ENCODE results near the gene KCTD1. TPM values are rescaled to one million over a fixed set of nuclear protein-coding genes. Genes with fewer than 3 reads are reported as not detected.

KCTD1 gene
- total and polyA plus RNA-seq, 4 donors, result 0.78 to 2.9 (median 2.0) TPM

DNA sequence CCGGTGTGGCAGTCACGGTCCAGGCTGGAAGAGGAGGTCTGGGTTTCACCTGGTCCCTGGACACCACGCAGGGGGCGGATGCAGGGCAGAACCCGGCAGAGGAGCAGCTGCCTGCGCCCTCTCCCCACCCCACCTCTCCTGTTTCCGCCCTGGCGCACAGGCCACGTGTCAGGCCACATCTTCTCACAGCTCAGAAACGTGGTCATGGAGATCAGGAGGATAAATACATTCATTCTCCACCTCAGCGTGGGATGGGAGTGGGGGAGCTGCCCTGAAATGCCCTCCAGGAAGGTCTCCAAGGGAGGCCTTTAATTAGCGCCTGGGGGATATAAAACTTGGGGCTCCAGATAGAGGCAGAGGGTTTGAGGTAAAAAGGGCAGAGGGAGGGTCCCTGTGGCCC, 142.0 kb downstream of the KCTD1 start (continued):
- TF ChIP-seq JUND (IDR thresholded peaks at IDR 0.05) (no peak), ATF3 (IDR thresholded peaks at IDR 0.05) (no peak), HNF4G (IDR thresholded peaks at IDR 0.05) (no peak), NR2F2 (IDR thresholded peaks at IDR 0.05) (no peak), YY1 (IDR thresholded peaks at IDR 0.05) (no peak)

- no peak overlapping the region for H3K9ac ChIP-seq (ENCODE audit: low read depth in 1 of 2, low read length in 2 of 2)
- H3K4me1 ChIP-seq (ENCODE audit: control insufficient read depth in 4 of 4, insufficient read depth in 4 of 4, low read length in 3 of 4), result no peaks in the 10 kb centered on the region
- H3K9me3 ChIP-seq (ENCODE audit: control insufficient read depth in 4 of 4, low read length in 3 of 4), result no peaks in the 10 kb centered on the region
- H3K4me3 ChIP-seq (ENCODE audit: low read depth in 1 of 3, low read length in 3 of 3), result no peak overlapping the region
- no peaks in the 10 kb centered on the region for H3K36me3 ChIP-seq (ENCODE audit: control insufficient read depth in 4 of 4, insufficient read depth in 3 of 4, low read depth in 1 of 4, low read length in 3 of 4)
- 65% methylated on average over 5 of the region's 5 CpGs for WGBS
- DNase-seq (ENCODE audit: low spot score), result no peak
- no peak overlapping the region for H3K27ac ChIP-seq (ENCODE audit: low read depth in 1 of 2, low read length in 2 of 2)
- H3K27me3 ChIP-seq (ENCODE audit: control insufficient read depth in 4 of 4, insufficient read depth in 4 of 4, low read length in 3 of 4), result no peaks in the 10 kb centered on the region
- TF ChIP-seq, protein P1, sequence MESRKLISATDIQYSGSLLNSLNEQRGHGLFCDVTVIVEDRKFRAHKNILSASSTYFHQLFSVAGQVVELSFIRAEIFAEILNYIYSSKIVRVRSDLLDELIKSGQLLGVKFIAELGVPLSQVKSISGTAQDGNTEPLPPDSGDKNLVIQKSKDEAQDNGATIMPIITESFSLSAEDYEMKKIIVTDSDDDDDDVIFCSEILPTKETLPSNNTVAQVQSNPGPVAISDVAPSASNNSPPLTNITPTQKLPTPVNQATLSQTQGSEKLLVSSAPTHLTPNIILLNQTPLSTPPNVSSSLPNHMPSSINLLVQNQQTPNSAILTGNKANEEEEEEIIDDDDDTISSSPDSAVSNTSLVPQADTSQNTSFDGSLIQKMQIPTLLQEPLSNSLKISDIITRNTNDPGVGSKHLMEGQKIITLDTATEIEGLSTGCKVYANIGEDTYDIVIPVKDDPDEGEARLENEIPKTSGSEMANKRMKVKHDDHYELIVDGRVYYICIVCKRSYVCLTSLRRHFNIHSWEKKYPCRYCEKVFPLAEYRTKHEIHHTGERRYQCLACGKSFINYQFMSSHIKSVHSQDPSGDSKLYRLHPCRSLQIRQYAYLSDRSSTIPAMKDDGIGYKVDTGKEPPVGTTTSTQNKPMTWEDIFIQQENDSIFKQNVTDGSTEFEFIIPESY (IDR thresholded peaks at IDR 0.05), result no peak
- TF ChIP-seq RAD21 (IDR thresholded peaks at IDR 0.05) (peak; percentile 49 to 59), NR2F2 (IDR thresholded peaks at IDR 0.05) (no peak), CTCF (IDR thresholded peaks at IDR 0.05; ENCODE audit: low read depth, low read length, missing input control) (peak; percentile 12)
Measured at GRCh38 chr18:26405190-26405801, 143.1 kb downstream of the KCTD1 start.

Small RNA genes within 50 kb of the gene (small RNA-seq; reads per million reads assigned to genes)
- not detected for gene MIR8057
